GM19467 (cell line): Measurements from ENCODE around the gene BCR.

ENCODE experiments used
- ATAC-seq: cut with Tn5 transposase; IDR thresholded peaks from one replicate; pipeline ENCODE4 v1.9.1; 2021; ENCODE audit warnings: mild to moderate bottlenecking, moderate library complexity; ENCODE audit not compliant: unreplicated experiment

Gene BCR

GRCh38 chr22:23285236-23285635 is 104.9 kb downstream of the BCR start:
- ATAC-seq = no peak

GRCh38 chr22:23285734-23286133 is 105.4 kb downstream of the BCR start:
- no peak for ATAC-seq

- no peak for ATAC-seq
Observed at GRCh38 chr22:23286296-23286695, 106.0 kb downstream of the BCR start.

GRCh38 chr22:23287136-23288095 is 107.1 kb downstream of the BCR start:
- no peak for ATAC-seq

GRCh38 chr22:23288301-23289129 is 108.2 kb downstream of the BCR start:
- ATAC-seq = no peak

DNA sequence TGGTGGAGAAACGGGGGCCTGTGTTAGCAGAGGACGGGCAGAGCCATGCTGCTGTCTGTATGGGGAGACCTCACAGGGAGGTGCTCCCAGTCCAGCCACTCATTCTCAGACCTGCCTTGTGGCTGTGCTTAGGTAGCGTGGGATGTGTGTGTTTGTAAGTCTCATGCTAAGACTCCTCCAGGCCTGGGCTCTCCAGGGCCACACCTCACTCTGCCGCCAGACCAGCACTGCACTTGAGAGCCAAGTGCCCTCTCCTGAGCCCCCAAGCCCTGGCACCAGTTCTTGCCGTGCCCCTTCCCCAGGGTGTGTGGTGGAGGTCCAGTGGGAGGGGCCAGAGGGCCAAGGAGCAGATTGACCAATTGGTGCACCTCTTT is 108.8 kb downstream of the BCR start:
- ATAC-seq = no peak

GRCh38 chr22:23289851-23290724 is 109.8 kb downstream of the BCR start:
- no peak for ATAC-seq

GRCh38 chr22:23291806-23292452 is 111.6 kb downstream of the BCR start:
- no peak for ATAC-seq

DNA sequence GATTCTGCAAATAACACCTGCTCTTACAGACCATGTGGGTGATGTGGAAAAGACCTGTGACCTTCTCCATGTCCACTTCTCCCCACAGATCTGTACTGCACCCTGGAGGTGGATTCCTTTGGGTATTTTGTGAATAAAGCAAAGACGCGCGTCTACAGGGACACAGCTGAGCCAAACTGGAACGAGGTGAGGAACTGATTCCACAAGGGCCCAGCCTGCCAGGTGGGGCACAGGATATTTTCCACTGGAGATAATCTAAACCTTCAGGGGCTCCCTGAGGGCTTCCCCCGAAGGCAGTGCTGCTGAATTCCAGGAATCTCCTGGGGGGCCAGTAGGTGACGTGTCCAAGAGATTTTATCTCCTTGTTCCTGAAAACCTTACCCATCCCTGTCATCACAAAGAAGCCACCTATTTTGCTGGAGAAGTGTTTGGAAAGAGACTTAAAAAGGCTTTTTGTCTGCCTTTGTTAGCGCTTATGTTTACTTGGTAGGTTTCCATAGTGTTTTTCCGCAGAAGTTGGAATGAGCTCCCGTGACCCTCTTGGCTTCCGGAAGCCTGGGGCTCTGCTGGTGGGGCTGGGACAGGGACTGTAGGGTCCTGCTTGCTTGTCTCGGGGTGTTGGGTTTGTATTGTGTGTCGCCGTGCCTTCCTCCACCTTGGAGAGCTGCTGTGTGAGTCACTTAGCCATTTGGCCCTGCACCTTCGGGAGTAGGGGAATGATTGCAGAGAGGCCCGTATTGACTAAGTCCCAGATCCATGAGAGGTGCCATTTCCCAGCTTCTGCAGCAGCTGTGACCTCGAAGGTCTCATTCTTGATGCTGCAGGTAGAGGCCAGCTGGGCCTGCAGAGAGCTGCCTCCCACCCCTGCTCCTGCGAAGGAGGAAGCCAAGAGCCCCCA is 112.4 kb downstream of the BCR start:
- ATAC-seq = no peak

- ATAC-seq = no peak
Observed at GRCh38 chr22:23293720-23294119, 113.4 kb downstream of the BCR start.

- no peak for ATAC-seq
Observed at GRCh38 chr22:23294221-23294620, 113.9 kb downstream of the BCR start.

- ATAC-seq = no peak
Observed at GRCh38 chr22:23300476-23300875, 120.2 kb downstream of the BCR start.

- ATAC-seq = no peak
Observed at GRCh38 chr22:23301591-23301990, 121.3 kb downstream of the BCR start.

DNA sequence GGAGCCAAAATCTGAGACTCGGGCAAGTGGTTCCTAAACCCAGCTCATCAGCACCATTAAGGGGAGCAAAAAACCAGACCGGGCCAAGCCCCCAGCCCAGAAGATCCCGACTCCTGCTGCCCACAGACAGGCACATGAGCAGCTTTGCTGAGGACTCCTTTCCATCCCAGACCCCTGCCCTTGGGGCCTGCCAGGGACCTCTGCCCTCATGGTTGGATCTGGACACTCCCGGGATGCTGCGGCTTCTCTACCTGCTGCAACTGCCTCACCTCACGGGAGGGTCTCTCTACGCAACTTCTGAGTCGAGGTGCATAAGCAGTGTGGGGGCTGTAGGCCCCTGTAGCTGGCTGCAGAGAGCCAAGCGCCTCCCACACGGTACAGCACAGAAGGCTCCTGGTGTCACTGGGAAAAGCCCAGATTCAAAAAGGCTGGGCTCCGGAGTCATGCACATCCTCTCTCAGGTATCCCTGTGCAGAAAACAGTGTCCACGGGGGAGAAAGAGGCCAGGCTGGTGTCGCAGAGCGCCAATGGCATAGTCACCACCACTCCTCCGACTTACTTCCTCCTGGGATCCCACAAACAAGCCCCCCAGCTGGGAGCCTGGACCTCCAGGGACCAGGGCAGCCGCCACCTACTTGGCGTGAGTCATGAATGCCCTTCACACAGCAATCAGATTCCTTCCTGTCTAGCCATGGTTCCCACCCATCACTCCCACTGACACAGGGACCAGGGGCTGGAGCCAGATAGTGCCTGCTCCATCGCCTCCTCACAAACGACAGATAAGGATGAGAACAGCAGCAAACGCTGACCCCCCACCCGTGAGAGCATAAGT is 122.1 kb downstream of the BCR start:
- ATAC-seq = no peak

- no peak for ATAC-seq
Observed at GRCh38 chr22:23305321-23305910, 125.1 kb downstream of the BCR start.

GRCh38 chr22:23305922-23306374 is 125.6 kb downstream of the BCR start:
- no peak for ATAC-seq

DNA sequence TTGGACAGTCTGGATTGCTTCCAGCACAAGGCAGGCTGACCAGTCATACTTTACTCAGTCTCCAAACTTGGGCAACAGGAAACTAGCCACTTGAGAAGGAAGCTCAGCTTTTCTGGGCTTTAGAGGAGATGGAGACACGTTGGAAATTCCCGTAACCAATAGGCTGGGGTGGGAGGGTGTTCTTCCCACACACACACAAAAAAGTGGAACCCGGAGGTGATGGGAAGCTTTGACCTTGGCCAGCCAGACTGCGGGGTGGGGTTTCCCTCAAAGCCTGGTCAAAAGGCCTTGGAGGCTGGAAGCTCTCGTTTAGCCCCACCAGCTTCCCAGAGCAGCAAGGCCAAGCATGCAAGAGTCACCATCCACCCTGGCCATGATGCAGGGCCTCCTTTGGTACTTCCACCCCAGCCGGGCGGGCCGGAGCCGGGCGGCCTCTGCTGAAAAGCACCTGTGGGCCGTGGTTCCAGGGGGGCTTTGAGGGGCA is 126.2 kb downstream of the BCR start:
- no peak for ATAC-seq

- no peak for ATAC-seq
Observed at GRCh38 chr22:23306926-23307325, 126.6 kb downstream of the BCR start.
